NCI-H2196 (cell line): ENCODE measurements around the gene FOSB.

Experiments used
- DNase-seq: peaks from one replicate; lab custom pipeline; 2025; ENCODE audit not compliant: unreplicated experiment; lab: John Stamatoyannopoulos, UW

Gene FOSB

DNA sequence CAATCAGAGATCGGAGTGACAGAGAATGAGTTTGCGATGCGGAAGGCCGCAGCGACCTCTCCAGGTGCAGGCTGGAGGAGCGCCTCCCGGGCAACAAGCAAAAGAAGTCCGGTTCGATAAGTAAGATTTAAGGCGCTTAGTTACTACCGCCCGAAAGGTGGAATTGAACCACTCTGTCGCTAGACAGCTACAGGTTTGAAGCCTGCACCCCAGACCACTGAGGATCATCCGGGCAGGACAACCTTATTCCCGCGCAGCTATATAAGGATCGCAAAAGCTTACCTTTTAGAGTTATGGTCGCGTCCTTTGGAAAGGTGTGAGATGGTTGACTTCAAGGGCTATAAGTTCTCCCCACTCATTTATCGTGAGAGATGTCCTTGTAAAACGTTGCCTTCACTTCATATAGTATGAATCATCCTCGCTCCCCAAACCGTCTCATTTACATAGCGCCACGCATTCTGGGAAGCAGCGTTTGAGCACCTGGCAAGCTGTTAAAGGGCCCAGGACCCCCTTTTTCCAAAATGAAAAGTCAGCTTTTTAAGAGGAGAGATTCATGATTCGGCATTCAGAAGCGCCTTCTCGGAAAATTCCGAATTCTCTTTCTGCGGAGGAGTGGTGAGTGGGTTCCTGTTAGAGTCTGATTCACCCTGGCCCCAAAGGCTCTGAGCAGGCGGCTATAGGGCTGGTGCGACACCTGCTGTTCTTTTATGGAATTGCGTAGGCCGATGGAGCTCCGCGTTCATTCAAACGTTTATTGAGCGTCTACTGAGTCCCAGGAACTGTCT is 10.8 kb downstream of the FOSB start:
- DNase-seq: peak; percentile 89

DNA sequence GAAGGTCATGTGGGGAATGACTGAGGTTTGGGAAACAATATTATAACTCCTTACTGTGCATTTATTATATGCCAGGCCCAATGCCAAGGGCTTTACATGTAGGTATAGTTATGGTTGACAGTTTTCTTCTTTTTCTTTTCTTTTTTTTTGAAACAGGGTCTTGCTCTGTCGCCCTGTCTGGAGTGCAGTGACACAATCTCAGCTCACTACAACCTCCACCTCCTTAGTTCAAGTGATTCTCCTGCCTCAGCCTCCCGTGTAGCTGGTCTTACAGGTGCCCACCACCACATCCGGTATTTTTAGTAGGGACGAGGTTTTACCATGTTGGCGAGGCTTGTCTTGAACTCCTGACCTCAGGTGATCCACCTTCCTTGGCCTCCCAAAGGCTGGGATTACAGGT is 15.2 kb downstream of the FOSB start:
- no peak for DNase-seq

DNA sequence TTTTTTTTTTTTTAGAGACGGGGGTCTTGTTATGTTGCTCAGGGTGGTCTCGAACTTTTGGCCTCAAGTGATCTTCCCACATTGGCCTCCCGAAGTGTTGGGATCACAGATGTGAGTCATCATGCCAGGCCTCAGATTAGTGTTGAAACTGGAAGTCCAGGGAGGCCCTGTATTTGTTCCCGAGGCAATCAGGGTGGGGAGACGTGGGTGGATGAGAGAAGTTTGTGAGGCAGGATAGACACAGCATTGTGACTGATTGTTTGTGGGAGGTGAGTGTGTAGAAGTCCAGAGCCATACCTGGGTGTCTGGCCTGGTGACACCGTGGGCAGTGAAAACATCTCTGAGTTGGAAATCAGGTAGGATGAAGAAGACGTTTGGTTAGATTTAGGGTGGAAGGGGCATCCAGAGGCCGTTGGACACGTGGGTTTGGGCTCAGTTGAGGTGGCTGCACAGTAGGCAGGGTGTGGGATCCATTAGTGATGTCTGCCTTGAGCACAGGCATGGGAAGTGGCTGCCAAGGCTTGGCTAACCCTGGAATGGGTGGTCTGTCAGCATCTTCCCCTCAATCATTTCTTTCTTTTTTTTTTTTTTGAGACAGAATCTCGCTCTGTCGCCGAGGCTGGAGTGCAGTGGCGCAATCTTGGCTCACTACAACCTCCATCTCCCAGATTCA is 16.6 kb downstream of the FOSB start:
- DNase-seq: no peak

DNA sequence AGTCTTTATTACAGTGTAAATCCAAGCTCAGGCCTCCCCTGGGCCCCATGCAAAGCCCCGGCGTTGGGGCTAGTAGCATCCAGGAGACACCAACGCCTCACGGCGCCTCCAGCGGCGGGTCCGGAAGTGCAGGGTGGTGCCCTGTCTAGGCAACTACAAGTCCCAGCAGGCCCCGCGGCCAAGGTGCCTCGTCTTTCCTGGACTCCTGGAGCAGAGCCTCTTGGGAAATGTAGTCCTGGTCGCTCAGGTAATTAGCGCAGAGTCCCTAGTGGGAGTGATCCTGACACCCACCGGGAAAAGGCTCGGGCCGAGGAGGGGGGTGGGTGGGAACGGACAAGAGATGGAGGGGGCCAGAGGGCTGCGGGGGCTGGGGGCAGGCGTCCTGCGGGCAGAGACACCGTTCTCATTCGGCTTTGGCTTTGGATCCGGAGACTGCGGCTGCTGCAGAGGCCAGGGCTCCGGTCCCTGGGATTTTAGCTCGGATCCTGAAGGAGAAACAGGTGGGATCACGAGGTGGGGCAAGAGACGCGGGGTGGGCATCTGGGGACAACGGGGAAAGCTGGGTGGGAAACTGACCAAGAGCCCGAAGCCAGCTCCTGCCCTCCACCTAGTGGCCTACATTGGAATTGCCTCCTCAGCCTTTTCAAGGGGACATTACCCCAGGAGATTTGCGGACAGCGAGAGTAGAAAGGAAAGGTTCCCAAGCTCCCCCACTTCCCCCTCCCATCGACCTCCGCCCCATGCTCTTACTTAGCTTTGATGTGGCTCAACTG is 17.7 kb downstream of the FOSB start:
- DNase-seq: peak; percentile 97

DNA sequence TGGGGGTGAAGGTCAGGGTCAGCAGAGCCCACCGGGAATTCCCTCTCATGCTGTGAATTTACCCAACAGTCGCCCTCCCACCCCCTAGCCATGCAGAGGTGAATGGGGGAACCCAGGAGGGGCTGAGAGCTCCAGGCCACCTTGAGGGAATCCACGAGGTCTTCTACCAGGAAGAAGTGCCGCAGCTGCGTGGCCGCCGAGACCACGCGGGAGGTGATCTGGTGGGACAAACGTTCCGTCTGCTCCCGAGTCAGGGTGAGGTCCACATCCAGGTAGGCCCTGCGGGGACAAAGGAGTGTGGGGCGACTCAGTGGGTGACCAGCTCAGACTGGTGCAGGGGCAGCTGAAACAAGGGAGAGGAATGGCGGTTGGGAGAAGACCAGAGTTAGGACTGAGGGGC is 20.9 kb downstream of the FOSB start:
- no peak for DNase-seq

DNA sequence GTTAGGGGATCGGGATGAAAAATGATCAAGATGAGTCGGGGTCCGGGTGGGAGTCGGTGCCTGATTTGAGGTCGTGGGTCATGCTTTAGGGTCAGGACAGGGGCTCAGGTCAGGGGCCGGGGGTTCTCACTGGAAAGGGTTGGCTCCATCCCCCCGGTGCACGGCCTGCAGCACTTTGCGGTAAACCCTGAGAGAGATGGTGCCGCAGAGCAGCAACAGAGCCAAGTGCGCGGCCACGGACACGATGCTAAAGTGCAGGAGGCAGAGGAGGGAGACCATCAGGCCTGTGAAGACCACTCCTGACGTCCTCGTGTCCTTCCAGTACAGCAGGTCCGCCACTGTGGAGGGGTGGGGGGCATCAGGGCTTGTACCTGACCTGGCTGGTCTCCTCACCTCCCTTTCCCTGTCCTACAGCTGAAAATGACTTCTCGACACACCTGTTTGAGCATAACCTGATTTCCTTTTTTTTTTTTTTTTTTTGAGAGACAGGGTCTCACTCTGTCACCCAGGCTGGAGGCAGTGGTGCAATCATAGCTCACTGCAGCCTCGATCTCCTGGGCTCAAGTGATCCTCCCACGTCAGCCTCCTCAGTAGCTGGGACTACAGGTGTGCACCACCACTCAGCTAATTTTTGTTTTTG is 21.5 kb downstream of the FOSB start:
- no peak for DNase-seq

DNA sequence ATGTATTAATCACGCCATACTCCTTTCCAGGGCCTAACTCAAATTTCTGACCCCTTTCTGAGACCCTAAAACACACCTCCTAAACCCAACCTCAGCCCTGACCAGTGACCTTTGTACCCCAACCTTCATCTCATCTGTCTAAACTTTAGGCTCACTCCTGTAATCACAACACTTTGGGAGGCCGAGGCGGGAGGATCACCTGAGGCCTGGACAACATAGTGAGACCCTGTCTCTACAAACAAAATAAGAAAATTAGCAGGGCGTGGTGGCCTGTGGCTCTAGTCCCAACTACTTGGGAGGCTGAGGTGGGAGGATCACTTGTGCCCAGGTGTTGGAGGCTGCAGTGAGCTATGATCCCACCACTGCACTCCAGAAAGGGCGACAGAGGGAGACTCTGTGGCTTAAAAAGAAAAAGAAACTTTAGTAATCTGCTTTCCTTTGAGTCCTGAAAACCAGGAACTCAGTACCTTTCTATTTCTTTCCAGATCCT is 24.4 kb downstream of the FOSB start:
- DNase-seq: no peak

DNA sequence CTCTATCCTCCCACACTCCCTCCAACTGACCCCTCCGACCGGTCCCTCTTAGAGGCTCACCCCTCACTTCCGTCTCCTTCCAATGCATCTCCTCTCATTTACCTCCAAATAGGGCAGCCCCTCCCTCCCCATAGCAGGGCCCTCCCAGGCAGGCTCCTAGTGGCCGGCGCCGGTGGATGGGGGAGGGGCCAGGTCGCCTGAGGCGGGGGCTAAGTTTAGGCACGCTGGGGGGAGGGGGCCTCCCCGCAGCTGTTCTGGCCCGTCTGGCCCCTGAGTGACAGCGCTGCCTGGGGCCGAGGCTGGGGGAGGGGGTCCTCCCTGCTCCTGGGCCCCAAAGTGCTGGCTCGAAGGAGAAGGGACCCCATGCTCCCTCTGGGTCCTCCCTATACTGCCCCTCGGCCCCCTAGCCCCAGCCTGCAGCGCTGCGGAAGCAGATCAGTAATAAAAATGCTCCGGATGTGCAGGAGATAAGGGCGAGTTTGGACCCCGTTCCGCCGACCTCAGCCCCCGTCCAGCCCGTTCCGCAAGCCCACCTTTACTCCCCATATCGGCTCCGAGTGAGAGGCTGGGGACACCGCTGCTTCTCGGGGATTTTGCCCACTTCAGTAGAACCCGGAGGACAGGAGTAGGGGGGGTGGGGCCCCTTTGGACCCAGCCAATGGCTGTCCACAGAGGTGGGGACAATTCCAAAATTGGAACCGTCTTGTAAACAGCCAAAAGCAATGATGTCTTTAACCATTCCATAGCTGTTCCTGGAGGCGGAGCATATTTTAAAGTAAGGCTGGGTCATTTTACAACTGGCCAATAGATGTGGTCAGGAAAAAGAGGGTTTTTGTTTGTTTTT is 25.1 kb downstream of the FOSB start:
- no peak for DNase-seq

DNA sequence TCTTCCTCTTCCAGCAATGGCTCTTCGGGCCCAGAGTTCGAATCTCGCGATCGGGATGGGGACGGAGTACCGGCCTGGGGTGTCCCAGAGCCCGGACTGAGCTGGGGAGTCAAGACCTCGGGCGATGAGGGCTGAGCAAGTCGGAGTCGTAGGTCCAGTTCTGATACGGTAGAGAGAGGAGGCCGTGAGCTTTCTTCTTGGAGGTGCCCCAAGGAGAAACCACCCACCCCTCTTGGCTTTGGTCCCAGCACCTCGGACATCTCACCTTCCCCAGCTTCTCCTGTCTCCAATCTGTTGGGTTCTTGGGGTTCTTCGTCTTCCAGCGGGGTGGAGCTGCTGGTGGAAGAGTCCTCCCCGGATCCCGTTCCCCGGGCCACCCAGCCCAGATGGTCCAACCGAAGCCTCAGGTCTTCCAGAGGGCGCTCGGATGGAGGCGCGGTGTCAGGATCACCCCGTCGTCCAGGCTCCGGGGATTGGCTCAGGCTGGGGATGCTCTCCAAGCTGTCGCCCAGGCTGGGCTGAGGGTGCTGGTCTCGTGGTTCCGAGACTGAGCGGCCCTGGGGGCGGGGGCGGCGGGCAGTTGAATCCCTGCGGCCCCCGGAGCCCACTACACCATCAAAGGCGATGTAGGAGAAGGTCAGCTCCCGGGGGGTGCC is 26.6 kb downstream of the FOSB start:
- DNase-seq: no peak

DNA sequence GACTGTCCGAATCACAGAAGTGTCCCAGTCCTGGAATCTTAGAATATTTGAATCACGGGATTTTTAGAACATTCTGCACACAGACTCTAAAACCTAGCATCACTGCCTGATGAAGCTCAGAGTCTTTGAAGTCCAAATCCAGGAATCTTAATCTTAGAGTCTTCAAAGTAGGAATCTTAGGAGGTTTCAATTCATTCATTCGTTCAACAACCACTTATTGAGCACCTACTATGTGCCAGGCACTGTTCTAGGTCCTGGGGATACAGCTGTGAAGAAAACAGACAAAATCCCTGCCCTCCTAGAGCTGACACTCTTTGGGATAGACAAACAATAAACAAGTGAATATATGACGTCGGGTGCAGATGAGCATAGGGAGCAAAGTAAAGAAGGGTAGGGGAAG is 27.4 kb downstream of the FOSB start:
- DNase-seq: no peak

DNA sequence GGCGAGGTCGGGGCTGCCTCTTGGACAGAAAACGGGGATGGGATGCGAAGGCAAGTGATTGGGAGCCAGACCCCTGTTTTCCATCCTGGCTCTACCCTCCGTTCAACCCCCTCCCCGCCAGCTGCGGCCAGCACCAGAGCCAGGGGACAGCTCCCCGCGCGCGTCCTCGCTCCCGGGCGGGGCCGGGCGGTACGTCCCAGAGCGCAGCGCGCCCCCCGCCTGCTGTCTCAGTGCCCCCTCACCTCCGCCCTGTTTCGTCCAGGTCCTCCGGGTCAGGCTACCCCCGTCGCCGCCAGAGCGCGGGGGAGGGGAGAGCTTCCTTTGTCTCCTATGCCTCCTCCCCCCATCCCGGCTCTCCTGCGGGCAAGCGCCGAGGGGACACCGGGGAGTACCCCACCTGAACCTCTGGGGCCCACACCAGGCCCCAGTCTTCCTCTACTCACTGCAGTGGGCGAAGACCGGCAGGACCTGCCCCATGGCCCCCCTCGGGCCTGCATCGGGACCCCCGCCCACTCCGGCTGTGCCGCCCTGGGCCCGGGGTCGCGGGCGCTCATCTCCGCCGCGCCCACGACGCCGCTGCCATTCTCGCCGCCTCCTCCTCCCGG is 28.7 kb downstream of the FOSB start:
- DNase-seq: no peak

DNA sequence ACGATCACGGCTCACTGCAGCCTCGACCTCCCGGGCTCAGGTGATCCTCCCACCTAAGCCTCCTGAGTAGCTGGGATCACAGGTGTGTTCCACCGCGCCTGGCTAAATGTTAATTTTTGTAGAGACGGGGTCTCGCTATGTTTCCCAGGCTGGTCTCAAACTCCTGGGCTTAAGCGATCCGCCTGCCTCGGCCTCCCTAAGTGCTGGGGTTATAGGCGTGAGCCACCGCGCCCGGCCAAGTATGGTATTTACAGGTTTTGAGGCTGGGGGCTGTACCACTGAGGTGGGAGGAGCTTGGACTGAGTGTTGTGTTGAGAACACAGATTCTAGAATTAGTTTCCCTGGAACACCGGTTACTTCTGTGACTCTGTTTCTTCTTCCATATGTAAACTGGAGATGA is 30.0 kb downstream of the FOSB start:
- no peak for DNase-seq

DNA sequence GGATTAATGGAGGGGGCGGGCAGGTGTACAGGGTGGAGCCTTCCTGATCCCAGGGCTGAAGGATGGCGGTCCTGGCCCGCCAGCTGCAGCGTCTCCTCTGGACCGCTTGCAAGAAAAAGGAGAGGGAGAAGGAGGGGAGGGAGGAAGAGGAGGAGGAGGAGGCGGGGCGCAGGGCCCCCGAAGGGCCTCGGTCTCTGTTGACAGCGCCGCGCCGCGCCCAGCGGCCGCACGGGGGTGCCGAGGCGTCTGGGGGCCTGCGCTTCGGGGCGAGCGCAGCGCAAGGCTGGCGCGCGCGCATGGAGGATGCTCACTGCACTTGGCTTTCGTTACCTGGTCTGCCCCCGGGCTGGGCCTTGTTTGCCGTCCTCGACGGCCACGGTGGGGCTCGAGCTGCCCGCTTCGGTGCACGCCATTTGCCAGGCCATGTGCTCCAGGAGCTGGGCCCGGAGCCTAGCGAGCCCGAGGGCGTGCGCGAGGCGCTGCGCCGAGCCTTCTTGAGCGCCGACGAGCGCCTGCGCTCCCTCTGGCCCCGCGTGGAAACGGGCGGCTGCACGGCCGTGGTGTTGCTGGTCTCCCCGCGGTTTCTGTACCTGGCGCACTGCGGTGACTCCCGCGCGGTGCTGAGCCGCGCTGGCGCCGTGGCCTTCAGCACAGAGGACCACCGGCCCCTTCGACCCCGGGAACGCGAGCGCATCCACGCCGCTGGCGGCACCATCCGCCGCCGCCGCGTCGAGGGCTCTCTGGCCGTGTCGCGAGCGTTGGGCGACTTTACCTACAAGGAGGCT is 30.8 kb downstream of the FOSB start, which contains the start of gene PPM1N:
PPM1N (plus strand) TSS at position 33 of the 785 bp plus-strand sequence; CDS start at position 63, 30 bp downstream.
- no peak for DNase-seq

DNA sequence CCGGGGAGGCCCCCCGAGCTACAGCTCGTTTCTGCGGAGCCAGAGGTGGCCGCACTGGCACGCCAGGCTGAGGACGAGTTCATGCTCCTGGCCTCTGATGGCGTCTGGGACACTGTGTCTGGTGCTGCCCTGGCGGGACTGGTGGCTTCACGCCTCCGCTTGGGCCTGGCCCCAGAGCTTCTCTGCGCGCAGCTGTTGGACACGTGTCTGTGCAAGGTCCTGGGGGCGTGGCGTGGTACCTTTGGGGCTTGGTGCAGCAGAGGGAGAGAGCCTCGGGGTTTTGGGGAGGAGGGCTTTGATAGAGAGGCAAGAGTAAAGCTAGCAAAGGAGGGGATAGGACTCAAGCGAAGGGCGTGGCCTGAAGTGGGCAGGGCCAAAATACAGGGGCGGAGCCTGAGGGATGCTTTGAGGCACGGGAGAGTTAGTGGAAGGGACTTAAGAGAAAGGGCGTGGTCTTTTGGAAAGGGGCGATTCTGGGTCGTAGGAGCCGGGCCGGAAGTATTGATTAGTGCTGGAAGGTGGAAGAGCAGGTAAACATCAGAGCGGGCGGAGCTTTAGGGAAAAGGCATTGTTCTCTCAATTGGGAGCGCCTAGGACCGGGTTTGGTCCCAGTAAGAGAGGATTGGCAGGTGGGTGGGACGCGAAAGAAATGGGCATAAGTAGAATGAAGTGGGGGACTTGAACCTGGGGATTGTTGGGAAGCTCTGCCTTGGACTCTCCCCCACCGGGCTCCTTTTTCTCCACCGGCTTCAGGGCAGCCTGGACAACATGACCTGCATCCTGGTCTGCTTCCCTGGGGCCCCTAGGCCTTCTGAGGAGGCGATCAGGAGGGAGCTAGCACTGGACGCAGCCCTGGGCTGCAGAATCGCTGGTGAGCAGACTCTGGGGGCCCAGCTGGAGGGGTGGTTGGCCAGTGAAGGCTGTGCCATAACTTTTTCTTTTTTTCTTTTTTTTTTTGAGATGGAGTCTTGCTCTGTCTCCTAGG is 31.7 kb downstream of the FOSB start:
- DNase-seq: peak; percentile 19

DNA sequence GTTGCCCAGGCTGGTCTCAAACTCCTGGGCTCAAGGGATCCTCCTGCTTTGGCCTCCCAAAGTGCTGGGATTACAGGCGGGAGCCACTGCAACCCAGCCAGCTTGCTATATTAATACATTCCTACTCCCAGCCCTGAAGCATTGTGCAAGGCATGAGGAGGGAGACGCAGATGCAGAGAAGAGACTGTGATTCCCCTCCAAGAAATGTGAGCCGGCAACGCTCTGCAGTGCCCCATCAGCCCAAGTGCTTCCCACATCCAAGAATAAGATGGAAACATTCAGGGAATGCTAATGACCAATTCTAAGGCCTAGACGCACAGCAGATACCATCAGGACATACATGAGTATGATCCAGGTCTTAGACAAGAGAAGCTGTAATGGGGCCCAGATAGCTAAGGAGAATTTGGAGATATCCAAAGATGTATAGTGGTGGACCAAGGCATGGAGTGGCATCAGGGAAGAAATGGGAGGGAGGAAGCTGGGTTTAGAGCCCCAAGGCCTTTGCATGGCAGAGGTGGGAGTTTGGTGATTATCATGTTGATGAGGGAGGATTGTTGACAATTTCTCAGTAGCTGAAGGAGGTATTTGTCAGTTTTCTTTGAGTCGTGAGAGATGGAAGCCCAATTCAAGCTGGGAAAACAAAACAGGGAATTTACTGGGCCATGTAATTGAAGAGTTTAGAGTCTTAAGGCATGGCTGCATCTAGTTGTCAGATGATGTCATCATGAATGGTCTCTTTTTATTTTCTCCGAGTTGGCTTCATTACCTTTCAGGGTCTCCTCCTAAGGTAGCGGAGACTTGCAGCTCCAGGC is 33.3 kb downstream of the FOSB start:
- no peak for DNase-seq

DNA sequence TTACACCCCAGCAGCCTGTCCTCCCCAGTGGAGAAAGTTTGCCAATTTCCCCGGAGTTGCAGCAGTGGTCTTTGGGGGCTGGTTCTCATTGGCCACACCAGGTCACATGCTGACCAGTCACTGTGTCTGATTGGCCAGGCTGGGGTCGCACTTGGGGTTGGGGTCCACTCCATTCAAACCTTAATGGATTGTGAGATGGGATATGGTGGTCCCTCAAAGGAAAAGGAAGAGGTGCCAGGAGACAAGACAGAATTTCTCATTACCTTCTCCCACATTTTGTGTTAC is 33.9 kb downstream of the FOSB start:
- no peak for DNase-seq

DNA sequence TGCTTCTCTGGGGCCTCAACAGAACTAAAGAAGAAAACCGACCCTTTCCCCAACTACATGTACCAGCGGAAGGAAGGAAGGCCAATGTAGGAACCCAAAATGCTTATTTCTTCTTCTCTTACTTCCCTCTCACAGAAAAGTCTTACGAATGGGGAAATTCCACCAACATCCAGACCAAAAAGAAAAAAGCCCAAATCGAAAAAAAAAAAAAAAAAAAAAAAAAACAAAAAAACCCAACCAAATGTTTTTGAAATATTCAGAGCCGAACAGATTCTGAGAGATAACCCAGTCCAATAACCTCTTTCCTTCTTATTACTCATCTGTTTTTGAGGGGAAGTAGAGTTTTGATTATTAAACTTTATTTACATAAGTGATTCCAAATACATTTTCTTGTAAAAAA is 34.3 kb downstream of the FOSB start:
- DNase-seq: no peak
